ENCODE measurements around the gene KDM8.

GRCh38 chr16:27219161-27219560 lies 15.8 kb downstream of the KDM8 start:
- TF ChIP-seq CTCF (IDR thresholded peaks at IDR 0.05) = no peak
- TF ChIP-seq POLR2A (IDR thresholded peaks at IDR 0.05) = no peak
